ENCODE results near the gene RNFT2.

- TF ChIP-seq CTCF (IDR thresholded peaks at IDR 0.05) (no peak), POLR2A (IDR thresholded peaks at IDR 0.05) (no peak)
Observed at GRCh38 chr12:116808113-116809105, 70.3 kb downstream of the RNFT2 start.
